ENCODE data around the gene NCKAP5.

The NCKAP5 gene

DNA sequence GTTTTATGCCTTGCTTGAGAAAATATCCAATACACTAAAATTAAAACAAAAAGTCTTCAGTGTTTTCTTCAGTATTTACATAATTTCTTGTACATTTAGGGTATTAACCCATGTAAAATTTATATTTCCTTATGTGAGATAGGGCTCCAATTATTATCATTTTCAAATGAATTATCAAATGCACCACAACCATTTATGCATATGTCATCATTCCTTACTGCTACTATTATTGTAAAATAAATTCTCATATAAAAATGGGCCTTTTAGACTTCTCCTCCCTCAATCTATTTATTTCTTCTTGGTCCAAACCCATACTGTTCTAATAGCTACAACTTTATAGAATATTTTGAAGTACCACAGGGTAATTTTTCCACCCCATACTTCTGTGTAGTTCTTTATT lies 722.9 kb downstream of the NCKAP5 start:
- no peak for TF ChIP-seq CTCF (IDR thresholded peaks at IDR 0.05; ENCODE audit: borderline replicate concordance, control extremely low read depth, extremely low read depth, insufficient read depth, missing control alignments)
- in situ Hi-C loops (cut with MboI; ENCODE audit: low sequenced_read_pairs, unreplicated experiment), result no loop called here

GRCh38 chr2:132844585-132844984 lies 723.7 kb downstream of the NCKAP5 start:
- TF ChIP-seq CTCF (IDR thresholded peaks at IDR 0.05; ENCODE audit: borderline replicate concordance, control extremely low read depth, extremely low read depth, insufficient read depth, missing control alignments), result no peak
- in situ Hi-C loops (cut with MboI; ENCODE audit: low sequenced_read_pairs, unreplicated experiment), result no loop called here
- DNase-seq (ENCODE audit: low spot score), result no peak

More for the DNA sequence above, 722.9 kb downstream of the NCKAP5 start:
- DNase-seq (ENCODE audit: low spot score), result no peak

DNA sequence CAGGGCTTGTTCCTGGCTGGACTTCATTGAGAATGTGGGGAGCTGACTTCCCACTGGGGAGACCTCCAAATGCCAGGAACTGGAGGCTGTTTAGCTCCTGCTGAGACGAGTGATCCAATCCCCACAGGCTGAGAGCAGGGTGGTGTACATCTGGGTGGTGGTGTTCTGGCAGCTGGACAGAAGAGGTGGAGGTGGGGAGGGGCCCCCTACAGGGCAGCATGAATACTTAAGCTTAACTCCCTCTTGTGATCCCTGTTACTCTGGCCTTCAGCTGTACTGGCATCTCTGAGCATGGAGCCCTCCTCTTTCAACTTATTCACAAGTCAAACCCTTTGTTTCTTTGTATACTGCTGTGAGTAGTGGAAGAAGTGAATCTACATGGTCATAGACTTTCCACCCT lies 730.5 kb downstream of the NCKAP5 start:
- DNase-seq (ENCODE audit: low spot score), result no peak
- no peak for TF ChIP-seq CTCF (IDR thresholded peaks at IDR 0.05; ENCODE audit: borderline replicate concordance, control extremely low read depth, extremely low read depth, insufficient read depth, missing control alignments)
- in situ Hi-C loops (cut with MboI; ENCODE audit: low sequenced_read_pairs, unreplicated experiment), result no loop called here

DNA sequence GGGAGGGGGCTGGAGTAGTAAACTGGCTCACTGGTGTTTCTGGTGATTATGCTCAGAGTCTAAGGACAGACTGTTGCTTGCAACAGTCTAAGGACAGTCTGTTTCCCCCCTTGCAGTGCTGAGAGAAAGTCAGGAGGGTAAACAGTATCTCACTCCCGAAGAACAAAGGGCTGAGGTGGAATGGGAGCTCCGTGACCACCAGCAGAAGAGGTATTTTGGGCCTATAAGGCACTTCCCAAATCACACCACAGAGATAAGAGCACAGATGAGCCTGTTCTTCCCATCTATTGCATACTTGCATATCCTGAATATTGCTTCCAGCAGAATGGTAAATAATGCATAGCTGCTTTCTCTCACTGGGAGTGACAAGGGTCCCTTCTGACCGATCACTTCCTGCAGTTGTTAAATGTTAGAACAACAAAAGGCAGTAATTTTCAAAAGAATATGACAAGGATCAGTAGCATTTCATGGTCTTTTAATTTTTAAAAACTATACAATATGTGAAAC lies 737.9 kb downstream of the NCKAP5 start:
- no peak for DNase-seq (ENCODE audit: low spot score)
- TF ChIP-seq CTCF (IDR thresholded peaks at IDR 0.05; ENCODE audit: borderline replicate concordance, control extremely low read depth, extremely low read depth, insufficient read depth, missing control alignments), result no peak
- in situ Hi-C loops (cut with MboI; ENCODE audit: low sequenced_read_pairs, unreplicated experiment), result no loop called here

DNA sequence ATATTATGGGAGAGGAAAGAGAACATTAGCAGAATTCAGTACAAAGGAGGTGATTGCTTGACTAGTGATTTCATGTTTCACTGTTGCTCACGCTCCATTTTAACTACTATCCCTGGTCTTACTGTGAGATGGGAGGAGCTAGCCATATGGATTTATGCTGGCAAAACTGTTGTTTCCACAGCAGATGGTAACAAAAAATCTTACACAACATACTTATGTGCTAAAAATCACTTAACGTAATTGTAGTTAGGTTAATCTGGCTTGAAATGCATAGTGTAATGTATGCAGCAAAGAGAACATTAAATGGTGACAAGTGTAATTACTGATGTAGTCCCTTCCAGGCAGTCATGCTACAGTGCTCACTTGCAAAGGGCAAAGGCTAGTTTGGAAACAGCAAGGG lies 742.7 kb downstream of the NCKAP5 start:
- in situ Hi-C loops (cut with MboI; ENCODE audit: low sequenced_read_pairs, unreplicated experiment), result no loop called here
- no peak for TF ChIP-seq CTCF (IDR thresholded peaks at IDR 0.05; ENCODE audit: borderline replicate concordance, control extremely low read depth, extremely low read depth, insufficient read depth, missing control alignments)
- DNase-seq (ENCODE audit: low spot score), result no peak

DNA sequence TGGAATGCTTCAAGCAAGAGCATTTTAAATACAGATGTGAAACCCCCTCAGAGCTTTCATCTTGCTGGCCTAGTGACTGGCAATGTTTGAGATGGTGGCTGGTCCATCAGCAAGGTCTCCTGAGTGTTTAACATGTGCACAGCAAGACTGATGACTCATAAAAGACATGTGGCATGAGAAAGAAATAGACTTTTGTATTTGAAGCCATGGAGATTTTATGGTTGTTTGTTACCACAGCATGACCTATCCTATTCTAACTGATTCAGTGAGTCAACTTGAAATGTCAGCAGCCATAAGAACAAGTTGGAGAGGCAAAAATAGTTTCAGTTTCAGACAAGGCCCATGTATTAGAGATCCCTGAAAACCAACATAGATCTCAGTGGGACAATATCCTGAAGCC lies 743.5 kb downstream of the NCKAP5 start:
- in situ Hi-C loops (cut with MboI; ENCODE audit: low sequenced_read_pairs, unreplicated experiment), result no loop called here
- no peak for DNase-seq (ENCODE audit: low spot score)
- no peak for TF ChIP-seq CTCF (IDR thresholded peaks at IDR 0.05; ENCODE audit: borderline replicate concordance, control extremely low read depth, extremely low read depth, insufficient read depth, missing control alignments)

DNA sequence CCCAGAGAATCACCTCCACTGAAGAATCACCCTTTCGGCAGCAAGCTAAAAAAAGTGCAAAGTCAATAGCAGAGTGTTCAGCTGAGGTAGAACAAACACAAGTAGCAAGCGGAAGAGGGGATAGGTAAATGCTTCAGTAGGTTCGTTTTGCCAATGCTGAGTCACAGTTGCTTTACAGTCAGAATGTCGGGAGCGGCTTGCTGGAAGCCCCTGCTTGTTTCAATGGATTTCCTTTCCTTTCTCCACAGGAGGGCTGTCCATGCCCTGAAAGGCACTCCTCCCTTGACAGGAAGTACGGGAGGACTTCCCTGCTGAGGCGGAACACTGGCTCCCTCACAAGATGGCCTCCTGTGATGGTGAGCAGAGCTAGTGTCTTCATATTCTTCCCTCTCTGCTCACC lies 752.0 kb downstream of the NCKAP5 start:
- TF ChIP-seq CTCF (IDR thresholded peaks at IDR 0.05; ENCODE audit: borderline replicate concordance, control extremely low read depth, extremely low read depth, insufficient read depth, missing control alignments), result no peak
- DNase-seq (ENCODE audit: low spot score), result no peak
- in situ Hi-C loops (cut with MboI; ENCODE audit: low sequenced_read_pairs, unreplicated experiment), result no loop called here
